Nephron (organoid): ENCODE data around the gene TRIM9.

Source experiments
- H3K27ac Mint-ChIP-seq, 3 experiments: 2 replicates each; pipeline ENCODE4 v1.8.0; 2020; ENCODE audit warnings: mixed read lengths in 3 of 3, mild to moderate bottlenecking in 2 of 3, moderate library complexity in 1 of 3
- H3K27me3 Mint-ChIP-seq: 2 replicates; pipeline ENCODE4 v1.8.0; 2021; ENCODE audit warnings: low read depth, mild to moderate bottlenecking, moderate library complexity, mixed read lengths
- H3K36me3 Mint-ChIP-seq: 2 replicates; pipeline ENCODE4 v1.8.0; 2020; ENCODE audit warnings: low read depth, mixed read lengths
- H3K4me1 Mint-ChIP-seq: 2 replicates; pipeline ENCODE4 v1.8.0; 2020; ENCODE audit warnings: mixed read lengths
- H3K4me3 Mint-ChIP-seq, 3 experiments: 2 replicates each; pipeline ENCODE4 v1.8.0; 2020; ENCODE audit warnings: mild to moderate bottlenecking in 3 of 3, mixed read lengths in 3 of 3, moderate library complexity in 2 of 3
- H3K9me3 Mint-ChIP-seq: 2 replicates; pipeline ENCODE4 v1.8.0; 2020; ENCODE audit warnings: mixed read lengths
- CTCF ChIP-seq, 3 experiments: fragments of 200-600 bp; sonication (generic); IDR thresholded peaks; one replicate each; pipeline ENCODE4 v1.5.0; 2021; ENCODE audit warnings: antibody characterized with exemption in 3 of 3; ENCODE audit not compliant: unreplicated experiment in 3 of 3

Gene TRIM9

GRCh38 chr14:51131516-51131915 lies 36.6 kb upstream of the TRIM9 start:
- Mint-ChIP-seq H3K27ac (no peak overlapping the region), H3K9me3 (peaks cover 29% of the 10 kb centered on the region), H3K36me3 (no peaks in the 10 kb centered on the region), H3K4me1 (no peaks in the 10 kb centered on the region), H3K27me3 (no peaks in the 10 kb centered on the region), H3K4me3 (no peak overlapping the region)
- no peak for TF ChIP-seq CTCF (IDR thresholded peaks at IDR 0.05; ENCODE audit: unreplicated experiment in 3 of 3)

- H3K27me3 Mint-ChIP-seq, result no peaks in the 10 kb centered on the region
- H3K4me1 Mint-ChIP-seq, result no peaks in the 10 kb centered on the region
- no peaks in the 10 kb centered on the region for H3K36me3 Mint-ChIP-seq
- peaks cover 30% of the 10 kb centered on the region for H3K9me3 Mint-ChIP-seq
- no peak overlapping the region for H3K4me3 Mint-ChIP-seq
- no peak overlapping the region for H3K27ac Mint-ChIP-seq
- no peak for TF ChIP-seq CTCF (IDR thresholded peaks at IDR 0.05; ENCODE audit: unreplicated experiment in 3 of 3)
These were observed 34.2 kb upstream of the TRIM9 start for GRCh38 chr14:51129130-51129529.

GRCh38 chr14:51124029-51124428 lies 29.1 kb upstream of the TRIM9 start:
- H3K9me3 Mint-ChIP-seq, result peaks cover 14% of the 10 kb centered on the region
- H3K4me1 Mint-ChIP-seq, result no peaks in the 10 kb centered on the region
- no peaks in the 10 kb centered on the region for H3K27me3 Mint-ChIP-seq
- H3K36me3 Mint-ChIP-seq, result no peaks in the 10 kb centered on the region
- no peak overlapping the region for H3K27ac Mint-ChIP-seq
- no peak for TF ChIP-seq CTCF (IDR thresholded peaks at IDR 0.05; ENCODE audit: unreplicated experiment in 3 of 3)
- H3K4me3 Mint-ChIP-seq, result no peak overlapping the region

- TF ChIP-seq CTCF (IDR thresholded peaks at IDR 0.05; ENCODE audit: unreplicated experiment in 3 of 3), result no peak
- H3K36me3 Mint-ChIP-seq, result no peaks in the 10 kb centered on the region
These were observed 26.2 kb upstream of the TRIM9 start for GRCh38 chr14:51121096-51121495.

GRCh38 chr14:51119411-51120051 lies 24.6 kb upstream of the TRIM9 start:
- Mint-ChIP-seq H3K27ac (no peak overlapping the region), H3K4me1 (no peaks in the 10 kb centered on the region), H3K36me3 (no peaks in the 10 kb centered on the region), H3K4me3 (no peak overlapping the region), H3K27me3 (no peaks in the 10 kb centered on the region), H3K9me3 (no peaks in the 10 kb centered on the region)
- TF ChIP-seq CTCF (IDR thresholded peaks at IDR 0.05; ENCODE audit: unreplicated experiment in 3 of 3), result no peak

More at GRCh38 chr14:51121096-51121495, 26.2 kb upstream of the TRIM9 start:
- Mint-ChIP-seq H3K4me1 (no peaks in the 10 kb centered on the region), H3K4me3 (no peak overlapping the region), H3K27ac (no peak overlapping the region), H3K9me3 (peaks cover 7% of the 10 kb centered on the region), H3K27me3 (no peaks in the 10 kb centered on the region)

GRCh38 chr14:51118993-51119392 lies 24.1 kb upstream of the TRIM9 start:
- Mint-ChIP-seq H3K27ac (no peak overlapping the region), H3K4me1 (no peaks in the 10 kb centered on the region), H3K9me3 (no peaks in the 10 kb centered on the region), H3K36me3 (no peaks in the 10 kb centered on the region), H3K4me3 (no peak overlapping the region), H3K27me3 (no peaks in the 10 kb centered on the region)
- no peak for TF ChIP-seq CTCF (IDR thresholded peaks at IDR 0.05; ENCODE audit: unreplicated experiment in 3 of 3)
